GM21367 (cell line): ENCODE measurements around the gene FOSB.

Source experiments
- ATAC-seq: cut with Tn5 transposase; IDR thresholded peaks from one replicate; pipeline ENCODE4 v1.9.1; 2021; ENCODE audit not compliant: unreplicated experiment

FOSB gene

GRCh38 chr19:45478454-45479238, 10.8 kb downstream of the FOSB start:
- ATAC-seq, result peak; percentile 42

- no peak for ATAC-seq
Observed at GRCh38 chr19:45483033-45483432, 15.2 kb downstream of the FOSB start.

GRCh38 chr19:45484273-45484945, 16.6 kb downstream of the FOSB start:
- ATAC-seq, result no peak

- ATAC-seq, result peak; percentile 84
Observed at GRCh38 chr19:45485305-45486077, 17.7 kb downstream of the FOSB start.

GRCh38 chr19:45488708-45489107, 20.9 kb downstream of the FOSB start:
- no peak for ATAC-seq

DNA sequence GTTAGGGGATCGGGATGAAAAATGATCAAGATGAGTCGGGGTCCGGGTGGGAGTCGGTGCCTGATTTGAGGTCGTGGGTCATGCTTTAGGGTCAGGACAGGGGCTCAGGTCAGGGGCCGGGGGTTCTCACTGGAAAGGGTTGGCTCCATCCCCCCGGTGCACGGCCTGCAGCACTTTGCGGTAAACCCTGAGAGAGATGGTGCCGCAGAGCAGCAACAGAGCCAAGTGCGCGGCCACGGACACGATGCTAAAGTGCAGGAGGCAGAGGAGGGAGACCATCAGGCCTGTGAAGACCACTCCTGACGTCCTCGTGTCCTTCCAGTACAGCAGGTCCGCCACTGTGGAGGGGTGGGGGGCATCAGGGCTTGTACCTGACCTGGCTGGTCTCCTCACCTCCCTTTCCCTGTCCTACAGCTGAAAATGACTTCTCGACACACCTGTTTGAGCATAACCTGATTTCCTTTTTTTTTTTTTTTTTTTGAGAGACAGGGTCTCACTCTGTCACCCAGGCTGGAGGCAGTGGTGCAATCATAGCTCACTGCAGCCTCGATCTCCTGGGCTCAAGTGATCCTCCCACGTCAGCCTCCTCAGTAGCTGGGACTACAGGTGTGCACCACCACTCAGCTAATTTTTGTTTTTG, 21.5 kb downstream of the FOSB start:
- no peak for ATAC-seq

- no peak for ATAC-seq
Observed at GRCh38 chr19:45492137-45492626, 24.4 kb downstream of the FOSB start.

- ATAC-seq, result no peak
Observed at GRCh38 chr19:45492627-45493470, 25.1 kb downstream of the FOSB start.

- ATAC-seq, result no peak
Observed at GRCh38 chr19:45494261-45494916, 26.6 kb downstream of the FOSB start.

GRCh38 chr19:45495178-45495577, 27.4 kb downstream of the FOSB start:
- ATAC-seq, result no peak

- ATAC-seq, result no peak
Observed at GRCh38 chr19:45496349-45496953, 28.7 kb downstream of the FOSB start.

DNA sequence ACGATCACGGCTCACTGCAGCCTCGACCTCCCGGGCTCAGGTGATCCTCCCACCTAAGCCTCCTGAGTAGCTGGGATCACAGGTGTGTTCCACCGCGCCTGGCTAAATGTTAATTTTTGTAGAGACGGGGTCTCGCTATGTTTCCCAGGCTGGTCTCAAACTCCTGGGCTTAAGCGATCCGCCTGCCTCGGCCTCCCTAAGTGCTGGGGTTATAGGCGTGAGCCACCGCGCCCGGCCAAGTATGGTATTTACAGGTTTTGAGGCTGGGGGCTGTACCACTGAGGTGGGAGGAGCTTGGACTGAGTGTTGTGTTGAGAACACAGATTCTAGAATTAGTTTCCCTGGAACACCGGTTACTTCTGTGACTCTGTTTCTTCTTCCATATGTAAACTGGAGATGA, 30.0 kb downstream of the FOSB start:
- no peak for ATAC-seq

DNA sequence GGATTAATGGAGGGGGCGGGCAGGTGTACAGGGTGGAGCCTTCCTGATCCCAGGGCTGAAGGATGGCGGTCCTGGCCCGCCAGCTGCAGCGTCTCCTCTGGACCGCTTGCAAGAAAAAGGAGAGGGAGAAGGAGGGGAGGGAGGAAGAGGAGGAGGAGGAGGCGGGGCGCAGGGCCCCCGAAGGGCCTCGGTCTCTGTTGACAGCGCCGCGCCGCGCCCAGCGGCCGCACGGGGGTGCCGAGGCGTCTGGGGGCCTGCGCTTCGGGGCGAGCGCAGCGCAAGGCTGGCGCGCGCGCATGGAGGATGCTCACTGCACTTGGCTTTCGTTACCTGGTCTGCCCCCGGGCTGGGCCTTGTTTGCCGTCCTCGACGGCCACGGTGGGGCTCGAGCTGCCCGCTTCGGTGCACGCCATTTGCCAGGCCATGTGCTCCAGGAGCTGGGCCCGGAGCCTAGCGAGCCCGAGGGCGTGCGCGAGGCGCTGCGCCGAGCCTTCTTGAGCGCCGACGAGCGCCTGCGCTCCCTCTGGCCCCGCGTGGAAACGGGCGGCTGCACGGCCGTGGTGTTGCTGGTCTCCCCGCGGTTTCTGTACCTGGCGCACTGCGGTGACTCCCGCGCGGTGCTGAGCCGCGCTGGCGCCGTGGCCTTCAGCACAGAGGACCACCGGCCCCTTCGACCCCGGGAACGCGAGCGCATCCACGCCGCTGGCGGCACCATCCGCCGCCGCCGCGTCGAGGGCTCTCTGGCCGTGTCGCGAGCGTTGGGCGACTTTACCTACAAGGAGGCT, 30.8 kb downstream of the FOSB start, which contains the start of gene PPM1N:
PPM1N (plus strand) TSS at position 33 of the 785 bp plus-strand sequence; CDS start at position 63, 30 bp downstream.
- no peak for ATAC-seq

DNA sequence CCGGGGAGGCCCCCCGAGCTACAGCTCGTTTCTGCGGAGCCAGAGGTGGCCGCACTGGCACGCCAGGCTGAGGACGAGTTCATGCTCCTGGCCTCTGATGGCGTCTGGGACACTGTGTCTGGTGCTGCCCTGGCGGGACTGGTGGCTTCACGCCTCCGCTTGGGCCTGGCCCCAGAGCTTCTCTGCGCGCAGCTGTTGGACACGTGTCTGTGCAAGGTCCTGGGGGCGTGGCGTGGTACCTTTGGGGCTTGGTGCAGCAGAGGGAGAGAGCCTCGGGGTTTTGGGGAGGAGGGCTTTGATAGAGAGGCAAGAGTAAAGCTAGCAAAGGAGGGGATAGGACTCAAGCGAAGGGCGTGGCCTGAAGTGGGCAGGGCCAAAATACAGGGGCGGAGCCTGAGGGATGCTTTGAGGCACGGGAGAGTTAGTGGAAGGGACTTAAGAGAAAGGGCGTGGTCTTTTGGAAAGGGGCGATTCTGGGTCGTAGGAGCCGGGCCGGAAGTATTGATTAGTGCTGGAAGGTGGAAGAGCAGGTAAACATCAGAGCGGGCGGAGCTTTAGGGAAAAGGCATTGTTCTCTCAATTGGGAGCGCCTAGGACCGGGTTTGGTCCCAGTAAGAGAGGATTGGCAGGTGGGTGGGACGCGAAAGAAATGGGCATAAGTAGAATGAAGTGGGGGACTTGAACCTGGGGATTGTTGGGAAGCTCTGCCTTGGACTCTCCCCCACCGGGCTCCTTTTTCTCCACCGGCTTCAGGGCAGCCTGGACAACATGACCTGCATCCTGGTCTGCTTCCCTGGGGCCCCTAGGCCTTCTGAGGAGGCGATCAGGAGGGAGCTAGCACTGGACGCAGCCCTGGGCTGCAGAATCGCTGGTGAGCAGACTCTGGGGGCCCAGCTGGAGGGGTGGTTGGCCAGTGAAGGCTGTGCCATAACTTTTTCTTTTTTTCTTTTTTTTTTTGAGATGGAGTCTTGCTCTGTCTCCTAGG, 31.7 kb downstream of the FOSB start:
- no peak for ATAC-seq

GRCh38 chr19:45500918-45501729, 33.3 kb downstream of the FOSB start:
- no peak for ATAC-seq

DNA sequence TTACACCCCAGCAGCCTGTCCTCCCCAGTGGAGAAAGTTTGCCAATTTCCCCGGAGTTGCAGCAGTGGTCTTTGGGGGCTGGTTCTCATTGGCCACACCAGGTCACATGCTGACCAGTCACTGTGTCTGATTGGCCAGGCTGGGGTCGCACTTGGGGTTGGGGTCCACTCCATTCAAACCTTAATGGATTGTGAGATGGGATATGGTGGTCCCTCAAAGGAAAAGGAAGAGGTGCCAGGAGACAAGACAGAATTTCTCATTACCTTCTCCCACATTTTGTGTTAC, 33.9 kb downstream of the FOSB start:
- no peak for ATAC-seq

DNA sequence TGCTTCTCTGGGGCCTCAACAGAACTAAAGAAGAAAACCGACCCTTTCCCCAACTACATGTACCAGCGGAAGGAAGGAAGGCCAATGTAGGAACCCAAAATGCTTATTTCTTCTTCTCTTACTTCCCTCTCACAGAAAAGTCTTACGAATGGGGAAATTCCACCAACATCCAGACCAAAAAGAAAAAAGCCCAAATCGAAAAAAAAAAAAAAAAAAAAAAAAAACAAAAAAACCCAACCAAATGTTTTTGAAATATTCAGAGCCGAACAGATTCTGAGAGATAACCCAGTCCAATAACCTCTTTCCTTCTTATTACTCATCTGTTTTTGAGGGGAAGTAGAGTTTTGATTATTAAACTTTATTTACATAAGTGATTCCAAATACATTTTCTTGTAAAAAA, 34.3 kb downstream of the FOSB start:
- ATAC-seq, result no peak
